CD4-positive, alpha-beta T cell (primary cell): ENCODE data around the gene FIBCD1. TPM values are rescaled to one million over a fixed set of nuclear protein-coding genes. Genes with fewer than 3 reads are reported as not detected.
"Not testable (repeated sequence)": the region's sequence is repeated elsewhere in the genome, so short reads cannot be mapped to it uniquely, and the experiment has no call there.

Experiments
- ATAC-seq: fragments of 200-7000 bp; cut with Tn5 transposase; one replicate; pipeline ENCODE4 v1.10.0; 2022; ENCODE audit warnings: mild to moderate bottlenecking; ENCODE audit not compliant: poor library complexity
- CTCF ChIA-PET: fragments of 350-600 bp; sonication (Branson Sonifier 250); formaldehyde crosslinking; loops from one replicate; lab custom pipeline; 2021; ENCODE audit warnings: antibody characterized with exemption, inconsistent platforms; lab: Charles Lee
- POLR2A ChIA-PET: fragments of 350-600 bp; sonication (Branson Sonifier 250); formaldehyde crosslinking; loops from one replicate; lab custom pipeline; 2021; ENCODE audit warnings: antibody characterized with exemption, inconsistent platforms; lab: Charles Lee
- DNase-seq, 14 experiments: peaks; one replicate each; pipeline ENCODE4 v3.0.0-alpha.2; 2013 to 2020; ENCODE audit warnings: mixed read lengths in 2 of 14
- H3K27ac ChIP-seq, 2 donors: one replicate each; pipeline versions ENCODE4 v1.5.1 to v1.7.0; 2013; ENCODE audit warnings: low read length in 2 of 2, low read depth in 1 of 2, mild to moderate bottlenecking in 1 of 2
- H3K27me3 ChIP-seq, 2 experiments: 1 replicate in 1 of 2; 2 replicates in 1 of 2; pipeline versions ENCODE4 v1.6.1 to v1.7.0; 2013; ENCODE audit warnings: low read length in 2 of 2, control low read depth in 1 of 2, mild to moderate bottlenecking in 1 of 2, moderate library complexity in 1 of 2; ENCODE audit not compliant: insufficient read depth in 2 of 2, control insufficient read depth in 1 of 2
- H3K36me3 ChIP-seq: one replicate; pipeline ENCODE4 v1.6.1; 2013; ENCODE audit warnings: low read length, control low read depth; ENCODE audit not compliant: insufficient read depth
- H3K4me1 ChIP-seq: one replicate; pipeline ENCODE4 v1.6.1; 2013; ENCODE audit warnings: low read length, control low read depth; ENCODE audit not compliant: insufficient read depth
- H3K4me3 ChIP-seq: one replicate; pipeline ENCODE4 v1.5.1; 2013; ENCODE audit warnings: mild to moderate bottlenecking, low read length, moderate library complexity
- H3K9me3 ChIP-seq, 2 experiments: 1 replicate in 1 of 2; 2 replicates in 1 of 2; pipeline versions ENCODE4 v1.6.1 to v1.7.0; 2013; ENCODE audit warnings: low read length in 2 of 2, mild to moderate bottlenecking in 2 of 2, control low read depth in 1 of 2, moderate library complexity in 1 of 2; ENCODE audit not compliant: control insufficient read depth in 1 of 2, insufficient read depth in 1 of 2
- H3K27ac Mint-ChIP-seq: one replicate; pipeline ENCODE4 v1.8.0; 2020; ENCODE audit warnings: mixed read lengths
- H3K27me3 Mint-ChIP-seq: one replicate; pipeline ENCODE4 v1.8.0; 2021; ENCODE audit warnings: mixed read lengths
- H3K36me3 Mint-ChIP-seq: one replicate; pipeline ENCODE4 v1.8.0; 2021; ENCODE audit warnings: low read depth, mixed read lengths
- H3K4me1 Mint-ChIP-seq: one replicate; pipeline ENCODE4 v1.8.0; 2021; ENCODE audit warnings: low read depth, mixed read lengths
- H3K4me3 Mint-ChIP-seq: one replicate; pipeline ENCODE4 v1.8.0; 2020; ENCODE audit warnings: mild to moderate bottlenecking, mixed read lengths
- H3K9me3 Mint-ChIP-seq: one replicate; pipeline ENCODE4 v1.8.0; 2020; ENCODE audit warnings: mixed read lengths
- CTCF ChIP-seq: fragments of 200-600 bp; IDR thresholded peaks from one replicate; pipeline ENCODE4 v1.8.0; 2022; ENCODE audit warnings: antibody characterized with exemption, mild to moderate bottlenecking
- intact Hi-C, 2 experiments: fragments of 100-400 bp; cut with DNase I in 1 of 2; cut with micrococcal nuclease in 1 of 2; formaldehyde crosslinking; loops; one replicate each; pipeline versions ENCODE4 v1.15.1 to v1.9.0; 2023 to 2025; cut with DNase I, micrococcal nuclease
- total RNA-seq, 174 experiments: library from RNA in 2 of 174; stranded (reverse) in 2 of 174; gene quantifications; one replicate each; pipeline ENCODE4 v1.2.3 and lab custom pipeline; 2021 to 2026

FIBCD1 gene
- total RNA-seq, 2 experiments from 2014 or later, result not detected

- TF ChIP-seq CTCF, result no peak
- CTCF ChIA-PET, result no interaction called here
- no peaks in the 10 kb centered on the region for H3K36me3 ChIP-seq
- H3K9me3 ChIP-seq, result no peaks in the 10 kb centered on the region
- no peak overlapping the region for H3K27ac ChIP-seq
- H3K4me1 ChIP-seq, result no peaks in the 10 kb centered on the region
- no peak for ATAC-seq
- Mint-ChIP-seq H3K27me3 (no peaks in the 10 kb centered on the region), H3K36me3 (no peaks in the 10 kb centered on the region), H3K4me3 (no peak overlapping the region), H3K9me3 (no peaks in the 10 kb centered on the region), H3K4me1 (no peaks in the 10 kb centered on the region), H3K27ac (no peak overlapping the region)
- intact Hi-C loops, result no loop called here
- H3K4me3 ChIP-seq, result no peak overlapping the region
- no peak for DNase-seq
- no peaks in the 10 kb centered on the region for H3K27me3 ChIP-seq
- POLR2A ChIA-PET, result no interaction called here
These were observed 26.0 kb downstream of the FIBCD1 start for GRCh38 chr9:130912932-130913598.

- ATAC-seq (no peak), DNase-seq (no peak)
- no peak overlapping the region for H3K4me3 Mint-ChIP-seq
- intact Hi-C loops, result no loop called here
- CTCF ChIA-PET, result no interaction called here
- Histone ChIP-seq H3K36me3 (no peaks in the 10 kb centered on the region), H3K9me3 (no peaks in the 10 kb centered on the region), H3K27me3 (no peaks in the 10 kb centered on the region), H3K4me1 (no peaks in the 10 kb centered on the region), H3K4me3 (no peak overlapping the region), H3K27ac (no peak overlapping the region)
- TF ChIP-seq CTCF, result no peak
- no peaks in the 10 kb centered on the region for H3K9me3 Mint-ChIP-seq
- peaks cover 3% of the 10 kb centered on the region for H3K27me3 Mint-ChIP-seq
- H3K4me1 Mint-ChIP-seq, result no peaks in the 10 kb centered on the region
- POLR2A ChIA-PET, result no interaction called here
- no peak overlapping the region for H3K27ac Mint-ChIP-seq
- H3K36me3 Mint-ChIP-seq, result no peaks in the 10 kb centered on the region
These were observed 27.6 kb downstream of the FIBCD1 start for GRCh38 chr9:130911254-130912049.

DNA sequence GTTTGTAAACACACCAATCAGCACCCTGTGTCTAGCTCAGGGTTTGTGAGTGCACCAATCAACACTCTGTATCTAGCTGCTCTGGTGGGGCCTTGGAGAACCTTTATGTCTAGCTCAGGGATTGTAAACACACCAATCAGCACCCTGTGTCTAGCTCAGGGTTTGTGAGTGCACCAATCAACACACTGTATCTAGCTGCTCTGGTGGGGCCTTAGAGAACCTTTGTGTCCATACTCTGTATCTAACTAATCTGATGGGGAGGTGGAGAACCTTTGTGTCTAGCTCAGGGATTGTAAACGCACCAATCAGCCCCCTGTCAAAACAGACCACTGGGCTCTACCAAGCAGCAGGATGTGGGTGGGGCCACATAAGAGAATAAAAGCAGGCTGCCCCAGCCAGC is 28.4 kb downstream of the FIBCD1 start:
- H3K27me3 ChIP-seq, H3K4me1 Mint-ChIP-seq, H3K4me3 Mint-ChIP-seq: not testable (repeated sequence)

GRCh38 chr9:130910041-130910440 is 29.0 kb downstream of the FIBCD1 start:
- H3K36me3 ChIP-seq, H3K27ac Mint-ChIP-seq, intact Hi-C loops, H3K4me1 ChIP-seq, H3K9me3 ChIP-seq, DNase-seq, H3K4me1 Mint-ChIP-seq, H3K4me3 Mint-ChIP-seq, H3K27me3 ChIP-seq, ATAC-seq, H3K4me3 ChIP-seq, H3K9me3 Mint-ChIP-seq, CTCF ChIA-PET, H3K36me3 Mint-ChIP-seq, H3K27me3 Mint-ChIP-seq, POLR2A ChIA-PET, H3K27ac ChIP-seq: not testable (repeated sequence)

More for the DNA sequence above, 28.4 kb downstream of the FIBCD1 start:
- H3K9me3 Mint-ChIP-seq, H3K4me3 ChIP-seq, H3K27me3 Mint-ChIP-seq, H3K36me3 ChIP-seq, CTCF ChIA-PET, ATAC-seq, H3K27ac Mint-ChIP-seq, H3K27ac ChIP-seq, POLR2A ChIA-PET, H3K9me3 ChIP-seq, H3K36me3 Mint-ChIP-seq, H3K4me1 ChIP-seq, intact Hi-C loops, DNase-seq: not testable (repeated sequence)
